ENCODE results near the gene ATL2. TPM values are rescaled to one million over a fixed set of nuclear protein-coding genes. Genes with fewer than 3 reads are reported as not detected.

Gene ATL2
- total and polyA plus RNA-seq, 2 experiments from 2014 or later: 11.1 to 38.3 TPM

DNA sequence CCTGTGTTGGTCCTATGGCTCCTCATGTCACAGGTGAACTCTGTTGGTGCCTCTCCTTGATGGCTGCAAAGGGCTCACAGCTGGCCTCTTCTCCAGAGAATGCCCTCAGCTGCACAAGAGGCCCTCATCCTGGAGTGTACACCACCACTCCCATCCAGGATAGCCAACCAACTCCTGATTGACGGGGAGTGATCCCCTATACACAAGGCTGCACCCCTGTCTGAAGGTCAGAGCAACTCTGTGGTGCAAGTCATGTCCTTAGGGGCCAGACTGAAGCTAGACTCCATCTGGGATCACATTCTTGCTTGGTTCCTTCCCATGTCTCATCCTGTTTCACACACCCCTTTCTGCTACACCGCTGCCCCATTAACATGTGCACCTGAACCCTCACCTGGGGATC is 41.7 kb upstream of the ATL2 start:
- Histone ChIP-seq H3K4me1 (ENCODE audit: insufficient read depth) (no peaks in the 10 kb centered on the region), H4K20me1 (ENCODE audit: insufficient read depth) (no peaks in the 10 kb centered on the region), H3K4me3 (no peak overlapping the region), H3K9me3 (ENCODE audit: low read depth) (no peaks in the 10 kb centered on the region), H3K9ac (no peak overlapping the region), H2AFZ (no peak overlapping the region), H3K27ac (no peak overlapping the region), H3F3A (ENCODE audit: insufficient read depth) (no peaks in the 10 kb centered on the region), H3K36me3 (ENCODE audit: low read depth) (no peaks in the 10 kb centered on the region), H3K9me2 (ENCODE audit: insufficient read depth) (no peaks in the 10 kb centered on the region), H3K27me3 (replicated peaks; ENCODE audit: insufficient read depth) (peaks cover 54% of the 10 kb centered on the region), H3K4me2 (ENCODE audit: unreplicated experiment) (no peak overlapping the region), H3K79me2 (ENCODE audit: insufficient read depth) (no peaks in the 10 kb centered on the region)
- no peak for TF ChIP-seq EZH2 (IDR thresholded peaks at IDR 0.05; ENCODE audit: insufficient read depth, poor library complexity, severe bottlenecking)
- TF ChIP-seq EZH2phosphoT487 (IDR thresholded peaks at IDR 0.05; ENCODE audit: insufficient read depth, low read depth): no peak
- 71 to 77% methylated on average over 2 of the region's 2 CpGs for WGBS, 2 experiments (ENCODE audit: low coverage in 1 of 2, low lambda C conversion rate in 2 of 2, missing lambda C conversion rate in 2 of 2)
- in situ Hi-C loops (cut with MboI): no loop called here
- no peak for DNase-seq

DNA sequence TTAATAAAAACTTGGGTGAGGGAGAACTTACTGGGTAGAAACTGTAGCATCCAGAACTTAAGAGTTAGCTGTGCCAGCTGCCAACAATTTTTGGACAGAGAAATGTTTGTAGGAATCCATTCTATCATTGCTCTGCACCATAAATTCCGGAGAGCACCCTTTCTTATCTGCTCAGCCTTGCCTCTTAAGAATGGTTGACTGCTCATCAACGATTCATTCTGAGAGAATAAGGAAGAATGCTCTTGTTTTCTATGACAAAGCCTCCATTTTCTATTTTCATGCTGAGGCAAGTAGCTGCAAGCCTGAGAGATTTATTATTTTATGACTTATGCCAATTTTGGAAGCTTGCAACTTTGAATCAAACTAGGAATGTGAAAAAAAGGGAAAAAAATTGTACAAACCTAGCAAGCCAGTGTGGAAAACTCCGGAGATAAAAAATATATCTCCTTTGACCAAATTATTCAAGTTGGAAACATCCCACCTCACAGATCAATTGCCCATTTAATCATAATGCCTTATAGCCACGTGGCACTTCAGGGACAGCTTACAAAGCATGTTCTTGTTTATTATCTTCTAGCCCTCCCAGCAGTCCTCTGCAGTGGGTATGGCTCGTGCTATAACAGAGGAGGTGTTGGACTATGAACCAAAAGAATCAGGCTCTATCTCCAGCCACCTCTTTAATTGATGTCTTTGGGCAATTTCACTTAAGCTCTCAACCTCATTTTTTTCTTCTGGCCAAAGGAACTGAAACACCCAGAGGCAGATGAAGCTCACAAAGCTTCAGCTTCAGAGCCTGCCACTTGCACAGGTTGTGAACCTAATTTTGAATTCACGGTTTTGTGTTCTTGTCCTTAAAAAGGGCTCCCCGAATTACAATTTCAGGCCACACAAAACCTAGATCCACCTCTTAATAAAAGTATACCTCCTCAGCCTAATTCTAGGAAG is 40.9 kb upstream of the ATL2 start:
- H2AFZ ChIP-seq: no peak overlapping the region
- H3K9me3 ChIP-seq (ENCODE audit: low read depth): no peaks in the 10 kb centered on the region
- no peak overlapping the region for H3K27ac ChIP-seq
- H3K4me2 ChIP-seq (ENCODE audit: unreplicated experiment): no peak overlapping the region
- H3K27me3 ChIP-seq (replicated peaks; ENCODE audit: insufficient read depth): peaks cover 53% of the 10 kb centered on the region
- no peak overlapping the region for H3K4me3 ChIP-seq
- 21 to 26% methylated on average over 7 of the region's 7 CpGs for WGBS, 2 experiments (ENCODE audit: low coverage in 1 of 2, low lambda C conversion rate in 2 of 2, missing lambda C conversion rate in 2 of 2)
- H3K79me2 ChIP-seq (ENCODE audit: insufficient read depth): no peaks in the 10 kb centered on the region
- H3K4me1 ChIP-seq (ENCODE audit: insufficient read depth): no peaks in the 10 kb centered on the region
- H3K9me2 ChIP-seq (ENCODE audit: insufficient read depth): no peaks in the 10 kb centered on the region
- TF ChIP-seq EZH2 (IDR thresholded peaks at IDR 0.05; ENCODE audit: insufficient read depth, poor library complexity, severe bottlenecking) (no peak), EZH2phosphoT487 (IDR thresholded peaks at IDR 0.05; ENCODE audit: insufficient read depth, low read depth) (no peak)
- no peaks in the 10 kb centered on the region for H4K20me1 ChIP-seq (ENCODE audit: insufficient read depth)
- no peak overlapping the region for H3K9ac ChIP-seq
- DNase-seq: no peak
- H3F3A ChIP-seq (ENCODE audit: insufficient read depth): no peaks in the 10 kb centered on the region
- no peaks in the 10 kb centered on the region for H3K36me3 ChIP-seq (ENCODE audit: low read depth)
- in situ Hi-C loops (cut with MboI): no loop called here

DNA sequence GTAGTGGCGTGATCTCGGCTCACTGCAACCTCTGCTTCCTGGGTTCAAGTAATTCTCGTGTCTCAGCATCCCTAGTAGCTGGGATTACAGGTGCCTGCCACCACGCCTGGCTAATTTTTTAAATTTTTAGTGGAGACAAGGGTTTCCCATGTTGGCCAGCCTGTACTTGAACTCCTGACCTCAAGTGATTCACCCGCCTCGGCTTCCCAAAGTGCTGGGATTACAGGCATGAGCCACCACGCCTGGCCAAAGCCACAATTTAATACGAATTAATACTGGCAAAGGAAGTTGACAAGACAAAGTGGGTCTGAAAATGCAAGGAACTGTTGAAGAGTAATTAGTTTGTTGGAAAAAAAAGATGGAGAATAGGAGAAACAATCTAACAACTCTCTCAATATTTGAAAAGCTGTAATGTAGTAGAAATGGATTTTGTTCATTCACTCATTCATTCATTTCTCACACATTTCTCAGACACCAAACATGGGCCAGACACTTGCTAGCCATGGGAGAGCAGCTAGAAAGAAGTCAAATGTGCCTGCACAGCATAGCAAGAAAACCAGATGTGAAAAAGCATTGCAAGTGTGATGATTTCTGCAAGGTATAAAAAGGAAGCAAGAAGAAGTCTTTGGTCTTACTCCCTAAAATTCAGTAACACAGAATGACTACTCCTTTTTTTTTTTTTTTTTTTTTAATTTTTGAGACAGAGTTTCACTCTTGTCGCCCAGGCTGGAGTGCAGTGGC is 39.4 kb upstream of the ATL2 start:
- Histone ChIP-seq H3K4me1 (ENCODE audit: insufficient read depth) (no peaks in the 10 kb centered on the region), H3K4me3 (no peak overlapping the region), H4K20me1 (ENCODE audit: insufficient read depth) (no peaks in the 10 kb centered on the region), H3F3A (ENCODE audit: insufficient read depth) (no peaks in the 10 kb centered on the region), H2AFZ (no peak overlapping the region), H3K36me3 (ENCODE audit: low read depth) (no peaks in the 10 kb centered on the region), H3K9me3 (ENCODE audit: low read depth) (no peaks in the 10 kb centered on the region), H3K79me2 (ENCODE audit: insufficient read depth) (no peaks in the 10 kb centered on the region), H3K4me2 (ENCODE audit: unreplicated experiment) (no peak overlapping the region), H3K9ac (no peak overlapping the region), H3K27ac (no peak overlapping the region), H3K9me2 (ENCODE audit: insufficient read depth) (no peaks in the 10 kb centered on the region), H3K27me3 (replicated peaks; ENCODE audit: insufficient read depth) (peaks cover 43% of the 10 kb centered on the region)
- DNase-seq: no peak
- TF ChIP-seq EZH2phosphoT487 (IDR thresholded peaks at IDR 0.05; ENCODE audit: insufficient read depth, low read depth) (no peak), EZH2 (IDR thresholded peaks at IDR 0.05; ENCODE audit: insufficient read depth, poor library complexity, severe bottlenecking) (no peak)
- in situ Hi-C loops (cut with MboI): no loop called here
- 56 to 67% methylated on average over 9 of the region's 9 CpGs for WGBS, 2 experiments (ENCODE audit: low coverage in 1 of 2, low lambda C conversion rate in 2 of 2, missing lambda C conversion rate in 2 of 2)

DNA sequence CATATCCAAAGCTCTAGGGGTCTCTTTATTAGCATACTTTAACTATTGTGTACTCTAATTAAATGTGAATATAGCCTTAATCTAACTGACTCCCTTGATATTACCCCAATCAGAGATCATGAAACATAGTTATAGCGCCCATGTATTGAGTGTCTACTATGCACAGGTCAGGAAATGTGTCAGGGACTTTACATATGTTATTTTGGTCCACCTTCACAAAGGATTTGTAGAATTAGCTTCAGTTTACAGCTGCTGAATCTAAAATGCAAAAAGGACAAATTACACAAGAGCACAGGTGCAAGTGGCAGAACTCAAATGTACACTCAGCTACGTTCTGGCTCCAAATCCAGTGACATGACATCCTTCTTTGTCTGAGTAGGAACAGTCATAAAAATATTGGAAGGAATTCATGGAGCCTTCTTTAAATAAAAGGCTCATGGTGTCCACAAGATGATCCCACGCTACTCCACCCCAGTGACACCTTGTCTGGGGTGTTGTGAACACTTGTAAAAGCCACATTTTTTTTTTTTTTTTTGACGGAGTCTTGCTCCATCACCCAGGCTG is 38.7 kb upstream of the ATL2 start:
- WGBS, 2 experiments (ENCODE audit: low coverage in 1 of 2, low lambda C conversion rate in 2 of 2, missing lambda C conversion rate in 2 of 2): 74 to 76% methylated on average over 4 of the region's 4 CpGs
- in situ Hi-C loops (cut with MboI): no loop called here
- DNase-seq: no peak

More for the DNA sequence above, 38.7 kb upstream of the ATL2 start:
- H3K9me3 ChIP-seq (ENCODE audit: low read depth): no peaks in the 10 kb centered on the region
- no peak for TF ChIP-seq EZH2phosphoT487 (IDR thresholded peaks at IDR 0.05; ENCODE audit: insufficient read depth, low read depth)
- TF ChIP-seq EZH2 (IDR thresholded peaks at IDR 0.05; ENCODE audit: insufficient read depth, poor library complexity, severe bottlenecking): no peak
- H2AFZ ChIP-seq: no peak overlapping the region
- no peaks in the 10 kb centered on the region for H3F3A ChIP-seq (ENCODE audit: insufficient read depth)
- H3K36me3 ChIP-seq (ENCODE audit: low read depth): no peaks in the 10 kb centered on the region
- H3K9me2 ChIP-seq (ENCODE audit: insufficient read depth): no peaks in the 10 kb centered on the region
- H3K27me3 ChIP-seq (replicated peaks; ENCODE audit: insufficient read depth): peaks cover 39% of the 10 kb centered on the region
- H3K79me2 ChIP-seq (ENCODE audit: insufficient read depth): no peaks in the 10 kb centered on the region
- H3K4me2 ChIP-seq (ENCODE audit: unreplicated experiment): no peak overlapping the region
- H3K27ac ChIP-seq: no peak overlapping the region
- H3K4me3 ChIP-seq: no peak overlapping the region
- H4K20me1 ChIP-seq (ENCODE audit: insufficient read depth): no peaks in the 10 kb centered on the region
- no peak overlapping the region for H3K9ac ChIP-seq
- no peaks in the 10 kb centered on the region for H3K4me1 ChIP-seq (ENCODE audit: insufficient read depth)

All from GM23248 (cell line).